SK-N-SH treated with all-trans-retinoic acid at 6 μM for 48 hours (cell line): Measurements from ENCODE around the gene GDF2.

Experiments used
- ATAC-seq: fragments of 200-7000 bp; cut with Tn5 transposase; 3 replicates; pipeline ENCODE4 v1.9.1; 2020; ENCODE audit warnings: mild to moderate bottlenecking, moderate library complexity
- ARNTL ChIP-seq: fragments of 450-650 bp; formaldehyde crosslinking; IDR thresholded peaks from 2 replicates; pipeline ENCODE4 v1.5.0; 2020; ENCODE audit warnings: low read depth, mild to moderate bottlenecking, moderate library complexity, borderline replicate concordance
- BACH2 ChIP-seq: fragments of 250-450 bp; sonication (Bioruptor Pico); IDR thresholded peaks from 2 replicates; pipeline ENCODE4 v1.9.0; 2021; ENCODE audit warnings: mild to moderate bottlenecking, borderline replicate concordance
- CSRNP3 ChIP-seq: fragments of 250-450 bp; sonication (Bioruptor Pico); IDR thresholded peaks from 2 replicates; pipeline ENCODE4 v1.5.1; 2021; ENCODE audit warnings: mild to moderate bottlenecking, moderate library complexity
- ESRRG ChIP-seq: fragments of 250-450 bp; sonication (Bioruptor Pico); IDR thresholded peaks from 2 replicates; pipeline ENCODE4 v1.6.1; 2021; ENCODE audit warnings: mild to moderate bottlenecking
- GLIS3 ChIP-seq: fragments of 250-450 bp; sonication (Bioruptor Pico); IDR thresholded peaks from 2 replicates; pipeline ENCODE4 v1.5.0; 2020; ENCODE audit warnings: mild to moderate bottlenecking, moderate library complexity
- ISL1 ChIP-seq: fragments of 250-450 bp; sonication (Bioruptor Pico); IDR thresholded peaks from 2 replicates; pipeline ENCODE4 v2.1.2; 2022; ENCODE audit warnings: mild to moderate bottlenecking, moderate library complexity
- OSR1 ChIP-seq: fragments of 250-450 bp; sonication (Bioruptor Pico); IDR thresholded peaks from 2 replicates; pipeline ENCODE4 v1.8.0; 2022; ENCODE audit warnings: moderate library complexity, mild to moderate bottlenecking, inconsistent platforms
- PATZ1 ChIP-seq: fragments of 250-450 bp; sonication (Bioruptor Pico); IDR thresholded peaks from 2 replicates; pipeline ENCODE4 v1.8.0; 2020; ENCODE audit warnings: mild to moderate bottlenecking, moderate library complexity, borderline replicate concordance
- PPARA ChIP-seq: fragments of 250-450 bp; sonication (Bioruptor Pico); IDR thresholded peaks from 2 replicates; pipeline ENCODE4 v1.5.0; 2020; ENCODE audit warnings: mild to moderate bottlenecking, borderline replicate concordance
- RARB ChIP-seq: fragments of 250-450 bp; sonication (Bioruptor Pico); IDR thresholded peaks from 2 replicates; pipeline ENCODE4 v1.8.0; 2021; ENCODE audit warnings: mild to moderate bottlenecking, moderate library complexity
- TCF4 ChIP-seq: fragments of 250-450 bp; sonication (Bioruptor Pico); IDR thresholded peaks from 2 replicates; pipeline ENCODE4 v1.8.0; 2021; ENCODE audit warnings: mild to moderate bottlenecking, moderate library complexity, borderline replicate concordance
- TOX ChIP-seq: fragments of 250-450 bp; sonication (Bioruptor Pico); IDR thresholded peaks from 2 replicates; pipeline ENCODE4 v1.8.0; 2021; ENCODE audit warnings: mild to moderate bottlenecking, moderate library complexity, borderline replicate concordance
- TSHZ2 ChIP-seq: fragments of 250-450 bp; sonication (Bioruptor Pico); IDR thresholded peaks from 2 replicates; pipeline ENCODE4 v1.5.0; 2020; ENCODE audit warnings: mild to moderate bottlenecking, moderate library complexity
- ZC3H10 ChIP-seq: fragments of 250-450 bp; sonication (Bioruptor Pico); IDR thresholded peaks from 2 replicates; pipeline ENCODE4 v1.5.1; 2021; ENCODE audit warnings: mild to moderate bottlenecking, moderate library complexity
- ZFP3 ChIP-seq: fragments of 250-450 bp; sonication (Bioruptor Pico); IDR thresholded peaks from 2 replicates; pipeline ENCODE4 v1.5.0; 2020; ENCODE audit warnings: mild to moderate bottlenecking, moderate library complexity
- ZFP30 ChIP-seq: fragments of 450-650 bp; formaldehyde crosslinking; IDR thresholded peaks from 2 replicates; pipeline ENCODE4 v1.5.0; 2022; ENCODE audit warnings: mild to moderate bottlenecking, moderate library complexity
- ZNF565 ChIP-seq: fragments of 450-650 bp; formaldehyde crosslinking; conservative IDR thresholded peaks from 2 replicates; pipeline ENCODE4 v1.5.0; 2020; ENCODE audit warnings: low read depth, mild to moderate bottlenecking, moderate library complexity
- ZNF70 ChIP-seq: fragments of 450-650 bp; formaldehyde crosslinking; IDR thresholded peaks from 2 replicates; pipeline ENCODE4 v1.5.0; 2020; ENCODE audit warnings: mild to moderate bottlenecking, moderate library complexity
- ZNF8 ChIP-seq: fragments of 450-650 bp; formaldehyde crosslinking; IDR thresholded peaks from 2 replicates; pipeline ENCODE4 v1.5.0; 2020; ENCODE audit warnings: mild to moderate bottlenecking, moderate library complexity
- TF ChIP-seq, protein P1 (sequence below): fragments of 250-450 bp; sonication (Bioruptor Pico); IDR thresholded peaks from 2 replicates; pipeline ENCODE4 v1.5.1; 2020; ENCODE audit warnings: low read depth, mild to moderate bottlenecking, moderate library complexity
- TF ChIP-seq, protein P2 (sequence below): fragments of 250-450 bp; sonication (Bioruptor Pico); IDR thresholded peaks from 2 replicates; pipeline ENCODE4 v1.8.0; 2021; ENCODE audit warnings: low read depth, mild to moderate bottlenecking, moderate library complexity, borderline replicate concordance

Gene GDF2

DNA sequence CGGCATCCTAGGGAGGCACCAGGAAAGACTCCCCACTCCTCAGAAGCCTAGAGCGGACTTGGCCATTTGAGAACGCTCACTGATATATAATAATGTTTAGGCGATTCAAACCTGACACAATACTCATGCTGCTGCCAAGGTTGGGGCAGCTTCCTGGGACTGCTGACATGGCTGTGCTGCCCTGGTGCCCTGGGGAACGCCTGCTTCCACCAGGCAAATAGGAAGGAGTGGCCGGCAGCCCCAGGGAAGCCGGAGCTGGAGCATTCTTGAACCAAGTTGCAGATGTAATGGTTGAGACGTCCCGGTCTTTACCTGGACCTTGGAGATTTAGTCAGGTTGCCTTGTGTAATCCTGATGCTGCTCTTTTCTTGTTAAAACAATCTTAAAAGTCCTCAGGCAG, 13.5 kb upstream of the GDF2 start:
- TF ChIP-seq ZNF8 (CRISPR knock-in tag) (no peak), ISL1 (CRISPR knock-in tag) (no peak), TCF4 (no peak), GLIS3 (CRISPR knock-in tag) (no peak), ZFP30 (CRISPR knock-in tag) (no peak)
- no peak for ATAC-seq

DNA sequence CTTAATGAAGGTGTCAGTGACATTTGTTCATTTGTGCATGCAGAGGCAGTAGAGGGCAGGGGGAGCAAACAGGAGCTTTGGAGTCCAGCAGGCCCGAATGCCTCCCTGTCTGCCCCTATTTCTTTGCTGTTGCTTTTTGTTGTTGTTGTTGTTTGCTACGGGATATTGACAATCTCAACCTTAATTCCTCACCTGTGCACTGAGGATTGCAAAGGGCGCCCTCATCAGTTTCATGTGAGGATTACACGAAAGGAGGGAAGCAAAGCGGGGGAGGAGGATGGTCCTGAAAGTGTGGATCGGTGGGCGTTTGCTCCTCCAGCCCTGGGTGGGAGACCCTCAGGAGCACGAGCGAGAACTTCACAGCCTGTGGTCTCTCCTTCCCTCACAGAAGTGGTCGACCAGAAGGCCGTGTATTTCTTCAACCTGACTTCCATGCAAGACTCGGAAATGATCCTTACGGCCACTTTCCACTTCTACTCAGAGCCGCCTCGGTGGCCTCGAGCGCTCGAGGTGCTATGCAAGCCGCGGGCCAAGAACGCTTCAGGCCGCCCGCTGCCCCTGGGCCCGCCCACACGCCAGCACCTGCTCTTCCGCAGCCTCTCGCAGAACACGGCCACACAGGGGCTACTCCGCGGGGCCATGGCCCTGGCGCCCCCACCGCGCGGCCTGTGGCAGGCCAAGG, 12.7 kb upstream of the GDF2 start:
- no peak for ATAC-seq
- no peak for TF ChIP-seq ZFP30 (CRISPR knock-in tag)
- no peak for TF ChIP-seq TOX (CRISPR knock-in tag)
- TF ChIP-seq ZNF565 (CRISPR knock-in tag): no peak
- TF ChIP-seq ZC3H10 (CRISPR knock-in tag): no peak
- TF ChIP-seq, protein P1, sequence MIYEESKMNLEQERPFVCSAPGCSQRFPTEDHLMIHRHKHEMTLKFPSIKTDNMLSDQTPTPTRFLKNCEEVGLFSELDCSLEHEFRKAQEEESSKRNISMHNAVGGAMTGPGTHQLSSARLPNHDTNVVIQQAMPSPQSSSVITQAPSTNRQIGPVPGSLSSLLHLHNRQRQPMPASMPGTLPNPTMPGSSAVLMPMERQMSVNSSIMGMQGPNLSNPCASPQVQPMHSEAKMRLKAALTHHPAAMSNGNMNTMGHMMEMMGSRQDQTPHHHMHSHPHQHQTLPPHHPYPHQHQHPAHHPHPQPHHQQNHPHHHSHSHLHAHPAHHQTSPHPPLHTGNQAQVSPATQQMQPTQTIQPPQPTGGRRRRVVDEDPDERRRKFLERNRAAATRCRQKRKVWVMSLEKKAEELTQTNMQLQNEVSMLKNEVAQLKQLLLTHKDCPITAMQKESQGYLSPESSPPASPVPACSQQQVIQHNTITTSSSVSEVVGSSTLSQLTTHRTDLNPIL (CRISPR knock-in tag): no peak
- no peak for TF ChIP-seq PPARA (CRISPR knock-in tag)
- no peak for TF ChIP-seq ESRRG
- no peak for TF ChIP-seq RARB (CRISPR knock-in tag)
- TF ChIP-seq GLIS3 (CRISPR knock-in tag): no peak
- no peak for TF ChIP-seq BACH2
- TF ChIP-seq TSHZ2 (CRISPR knock-in tag): no peak
- no peak for TF ChIP-seq TCF4
- no peak for TF ChIP-seq PATZ1 (CRISPR knock-in tag)
- TF ChIP-seq, protein P2, sequence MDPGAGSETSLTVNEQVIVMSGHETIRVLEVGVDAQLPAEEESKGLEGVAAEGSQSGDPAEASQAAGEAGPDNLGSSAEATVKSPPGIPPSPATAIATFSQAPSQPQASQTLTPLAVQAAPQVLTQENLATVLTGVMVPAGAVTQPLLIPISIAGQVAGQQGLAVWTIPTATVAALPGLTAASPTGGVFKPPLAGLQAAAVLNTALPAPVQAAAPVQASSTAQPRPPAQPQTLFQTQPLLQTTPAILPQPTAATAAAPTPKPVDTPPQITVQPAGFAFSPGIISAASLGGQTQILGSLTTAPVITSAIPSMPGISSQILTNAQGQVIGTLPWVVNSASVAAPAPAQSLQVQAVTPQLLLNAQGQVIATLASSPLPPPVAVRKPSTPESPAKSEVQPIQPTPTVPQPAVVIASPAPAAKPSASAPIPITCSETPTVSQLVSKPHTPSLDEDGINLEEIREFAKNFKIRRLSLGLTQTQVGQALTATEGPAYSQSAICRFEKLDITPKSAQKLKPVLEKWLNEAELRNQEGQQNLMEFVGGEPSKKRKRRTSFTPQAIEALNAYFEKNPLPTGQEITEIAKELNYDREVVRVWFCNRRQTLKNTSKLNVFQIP: no peak
- TF ChIP-seq ZFP3: no peak
- no peak for TF ChIP-seq ARNTL (CRISPR knock-in tag)
- TF ChIP-seq ZNF70: no peak
- no peak for TF ChIP-seq ZNF8 (CRISPR knock-in tag)
- TF ChIP-seq, all 23 proteins: peak for 0

- TF ChIP-seq CSRNP3 (CRISPR knock-in tag) (no peak), OSR1 (CRISPR knock-in tag) (no peak), ZFP30 (CRISPR knock-in tag) (no peak), ESRRG (no peak), ZNF565 (CRISPR knock-in tag) (no peak), GLIS3 (CRISPR knock-in tag) (no peak), ZFP3 (no peak), TSHZ2 (CRISPR knock-in tag) (no peak)
- TF ChIP-seq, protein P2: no peak
- TF ChIP-seq, protein P1 (CRISPR knock-in tag): no peak
- TF ChIP-seq, all 23 proteins: peak for 0
- no peak for ATAC-seq
Measured at GRCh38 chr10:47310090-47310505, 12.2 kb upstream of the GDF2 start.
